Measurements from ENCODE around the gene UBE2L3.
"Not testable (repeated sequence)": the region's sequence is repeated elsewhere in the genome, so short reads cannot be mapped to it uniquely, and the experiment has no call there.

Gene UBE2L3

DNA sequence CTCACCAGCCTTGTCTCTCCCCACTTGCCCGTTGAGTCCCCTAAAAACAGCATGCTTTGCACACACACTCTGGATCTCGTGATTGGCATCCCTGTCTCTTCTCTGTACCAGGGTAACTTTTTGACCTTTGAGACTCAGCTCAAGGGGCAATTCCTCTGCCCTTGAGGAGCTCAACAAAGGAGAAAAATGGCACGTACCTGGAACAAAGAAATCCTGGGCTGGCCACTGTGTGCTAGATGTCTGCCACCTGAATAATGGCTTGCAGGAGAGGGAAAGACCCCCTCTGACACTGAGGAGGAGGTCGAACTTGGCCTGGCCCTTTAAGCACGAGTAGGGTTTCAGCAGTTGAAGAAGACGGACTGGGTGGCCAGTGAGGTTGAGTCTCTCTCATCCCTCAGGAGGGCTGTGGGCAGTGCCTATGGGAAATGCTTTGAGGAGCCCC is 5.8 kb downstream of the UBE2L3 start:
- no peak for DNase-seq

DNA sequence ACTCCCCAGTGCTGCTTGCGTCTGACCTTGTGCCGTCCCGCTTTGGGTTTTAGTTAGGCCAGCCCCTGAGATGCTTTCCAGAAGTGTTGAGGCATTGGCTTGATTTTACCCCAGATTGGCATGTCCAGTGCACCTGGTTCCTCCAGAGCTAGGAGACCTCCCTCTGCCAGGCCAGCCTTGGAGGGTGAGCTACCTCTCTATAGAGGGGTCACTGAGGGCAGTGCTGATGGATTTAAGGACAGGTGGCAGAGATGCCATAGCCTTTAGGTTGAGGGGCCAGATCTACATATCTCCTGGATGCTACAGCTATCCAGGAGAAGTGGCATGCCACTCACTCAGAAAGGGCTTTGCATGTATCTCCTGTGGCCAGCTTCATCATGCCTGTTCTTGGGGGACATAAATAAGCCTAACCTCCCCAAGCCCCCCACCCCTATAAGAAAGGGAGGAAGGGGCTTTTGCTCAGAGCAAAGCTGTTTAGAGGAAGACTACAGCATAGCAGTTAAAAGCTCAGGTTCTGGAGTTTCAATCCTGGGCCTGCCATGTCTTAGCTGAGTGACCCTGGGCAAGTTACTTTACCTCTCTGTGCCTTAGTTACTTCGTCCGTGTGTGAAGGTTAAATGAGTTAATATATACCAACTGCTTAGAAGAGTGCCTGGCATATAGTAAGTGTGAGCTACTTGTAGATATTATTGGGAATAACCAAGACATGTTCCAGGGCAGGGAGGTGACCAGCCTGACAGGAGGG is 6.4 kb downstream of the UBE2L3 start:
- DNase-seq: no peak

DNA sequence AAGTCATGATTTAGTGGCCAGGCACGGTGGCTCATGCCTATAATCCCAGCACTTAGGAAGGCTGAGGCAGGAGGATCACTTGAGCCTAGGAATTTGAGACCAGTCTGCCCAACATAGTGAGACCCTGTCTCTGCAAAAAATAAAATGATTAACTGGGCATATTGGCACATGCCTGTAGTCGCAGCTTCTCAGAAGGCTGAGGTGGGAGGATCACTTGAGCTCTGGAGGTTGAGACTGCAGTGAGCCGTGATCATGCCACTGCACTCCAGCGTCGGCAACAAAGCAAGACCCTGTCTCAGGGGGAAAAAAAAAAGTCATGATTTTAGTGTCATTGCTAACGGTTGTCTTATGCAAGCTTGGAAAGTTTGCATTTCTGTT is 11.9 kb downstream of the UBE2L3 start:
- DNase-seq: no peak

DNA sequence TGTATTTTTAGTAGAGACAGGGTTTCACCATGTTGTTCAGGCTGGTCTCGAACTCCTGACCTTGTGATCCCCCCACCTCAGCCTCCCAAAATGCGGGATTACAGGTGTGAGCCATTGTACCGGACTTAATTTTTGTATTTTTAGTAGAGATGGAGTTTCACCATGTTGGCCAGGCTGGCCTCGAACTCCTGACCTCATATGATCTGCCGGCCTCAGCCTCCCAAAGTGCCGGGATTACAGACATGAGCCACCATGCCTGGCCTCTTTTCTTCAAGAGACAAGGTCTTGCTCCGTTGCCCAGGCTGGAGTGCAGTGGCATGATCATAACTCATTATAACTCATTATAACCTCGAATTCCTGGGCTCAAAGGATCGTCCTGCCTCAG is 13.1 kb downstream of the UBE2L3 start:
- not testable (repeated sequence) for DNase-seq

DNA sequence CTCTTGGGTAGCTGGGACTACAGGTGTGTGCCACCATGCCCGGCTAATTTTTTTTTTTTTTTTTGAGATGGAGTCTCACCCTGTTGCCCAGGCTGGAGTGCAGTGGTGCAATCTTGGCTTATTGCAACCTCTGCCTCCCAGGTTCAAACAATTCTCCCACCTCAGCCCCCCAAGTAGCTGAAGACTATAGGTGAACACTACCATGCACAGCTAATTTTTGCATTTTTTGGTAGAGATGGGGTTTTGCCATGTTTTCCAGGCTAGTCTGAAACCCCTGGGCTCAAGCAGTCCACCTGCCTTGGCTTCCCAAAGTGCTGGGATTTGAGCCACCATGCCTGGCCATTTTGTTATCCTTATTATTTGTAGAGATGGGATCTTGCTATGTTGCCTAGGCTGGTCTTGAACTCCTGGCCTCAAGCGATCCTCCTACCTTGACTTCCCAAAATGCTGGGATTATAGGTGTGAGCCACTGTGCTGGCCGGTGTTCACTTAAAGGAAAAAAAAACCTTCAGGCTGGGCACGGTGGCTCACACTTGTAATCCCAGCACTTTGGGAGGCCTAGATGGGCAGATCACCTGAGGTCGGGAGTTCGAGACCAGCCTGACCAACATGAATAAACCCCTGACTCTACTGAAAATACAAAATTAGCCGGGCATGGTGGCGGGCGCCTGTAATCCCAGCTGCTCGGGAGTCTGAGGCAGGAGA is 13.6 kb downstream of the UBE2L3 start:
- DNase-seq: not testable (repeated sequence)

DNA sequence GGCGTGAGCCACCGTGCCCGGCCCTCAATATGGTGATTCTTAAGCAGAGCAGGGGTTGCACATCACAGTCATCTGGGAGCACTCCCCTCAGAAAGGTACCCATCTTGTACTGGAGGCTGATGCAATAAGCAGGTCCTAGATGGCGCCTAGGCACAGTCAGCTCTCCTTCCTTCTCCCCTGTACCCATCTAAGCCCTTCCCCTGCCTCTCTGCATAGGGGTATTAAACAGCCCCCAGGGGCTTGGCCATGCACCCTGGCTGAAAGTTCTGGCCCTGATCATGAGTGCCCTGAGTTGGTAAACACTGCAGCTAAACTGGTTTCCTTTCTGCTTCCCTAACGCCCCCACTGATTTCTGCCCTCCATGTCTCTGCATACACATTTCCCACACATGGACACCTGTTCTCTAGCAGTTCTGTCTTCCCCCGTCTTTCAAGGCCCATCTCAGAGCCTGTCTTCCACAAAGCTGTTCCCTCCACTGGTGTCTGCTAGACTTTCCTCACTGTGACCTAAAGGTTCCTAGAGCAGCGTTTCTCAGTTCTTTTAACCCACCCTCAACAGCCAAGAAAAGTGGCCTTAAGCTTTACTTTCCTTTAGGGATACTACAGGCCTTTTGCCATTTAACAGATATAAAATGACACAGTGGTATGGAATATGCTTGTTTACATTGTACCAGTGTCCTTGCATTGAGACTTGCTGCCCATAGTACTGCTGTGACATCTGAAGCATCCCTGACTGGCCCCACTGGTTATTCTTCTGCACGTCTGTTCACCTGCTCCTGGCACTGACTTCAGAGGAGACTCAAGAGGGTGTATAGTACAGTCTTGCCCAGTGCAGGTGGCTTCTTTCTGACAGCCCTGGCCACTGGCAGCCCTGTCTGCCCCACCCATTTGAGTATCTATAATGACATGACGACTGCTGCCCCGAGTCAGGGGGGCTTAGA is 15.6 kb downstream of the UBE2L3 start:
- DNase-seq: no peak

DNA sequence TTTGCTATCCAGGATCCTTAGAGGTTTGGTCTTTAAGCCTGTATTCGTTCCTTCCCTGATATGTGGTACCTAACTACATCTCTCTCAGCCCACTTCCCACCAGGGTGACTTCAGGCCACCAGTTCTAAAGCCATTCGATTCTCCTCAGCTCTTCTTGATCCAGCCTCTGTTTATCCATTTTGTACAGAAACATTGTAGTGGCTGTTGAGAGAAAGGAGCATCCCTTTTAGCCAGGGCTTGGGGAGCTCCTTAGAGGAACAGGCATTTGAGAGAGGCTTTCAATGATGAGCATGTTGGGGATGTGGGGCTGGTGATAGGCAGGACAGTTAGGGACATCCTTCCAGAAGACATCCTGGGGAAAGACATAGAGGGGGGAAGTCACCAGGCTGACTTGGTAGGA is 17.9 kb downstream of the UBE2L3 start:
- no peak for DNase-seq

DNA sequence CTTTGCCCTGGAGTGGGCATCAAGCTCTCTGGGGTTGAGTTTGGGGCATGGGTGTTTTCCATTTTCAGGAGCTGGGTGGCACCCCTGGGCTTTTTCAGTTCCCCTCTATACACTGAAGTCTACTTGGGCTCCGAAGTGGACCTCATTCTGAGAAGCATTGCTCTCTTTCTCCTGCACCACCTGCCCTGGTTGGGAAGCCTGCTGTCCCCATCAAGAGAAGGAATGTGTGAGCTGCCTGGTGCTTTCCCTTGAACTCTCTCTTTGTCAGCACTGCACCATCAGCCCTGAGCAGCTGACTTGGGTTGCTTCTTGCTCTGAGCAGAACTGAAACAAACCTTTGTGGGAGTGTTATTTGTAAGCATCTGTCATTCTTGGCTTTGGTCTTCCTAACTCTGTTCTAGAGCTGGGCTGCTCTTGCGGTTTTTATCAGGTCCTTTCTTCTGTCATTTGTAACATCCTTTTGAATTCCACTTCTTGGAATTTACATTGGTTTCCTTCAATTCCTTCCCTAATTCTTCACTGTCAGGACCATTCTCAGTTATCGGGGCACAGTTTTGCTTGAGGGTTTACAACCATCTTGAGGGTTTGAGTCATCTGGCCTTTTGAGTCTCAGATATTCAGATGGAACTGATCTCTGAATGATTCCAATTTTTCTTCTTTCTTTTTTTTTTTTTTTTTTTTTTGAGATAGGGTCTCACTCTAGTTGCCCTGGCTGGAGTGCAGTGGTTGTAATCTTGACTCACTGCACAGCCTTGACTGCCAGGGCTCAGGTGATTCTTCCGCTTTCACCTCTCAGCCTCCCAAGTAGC is 20.5 kb downstream of the UBE2L3 start:
- peak; percentile 11 to 12 for DNase-seq

DNA sequence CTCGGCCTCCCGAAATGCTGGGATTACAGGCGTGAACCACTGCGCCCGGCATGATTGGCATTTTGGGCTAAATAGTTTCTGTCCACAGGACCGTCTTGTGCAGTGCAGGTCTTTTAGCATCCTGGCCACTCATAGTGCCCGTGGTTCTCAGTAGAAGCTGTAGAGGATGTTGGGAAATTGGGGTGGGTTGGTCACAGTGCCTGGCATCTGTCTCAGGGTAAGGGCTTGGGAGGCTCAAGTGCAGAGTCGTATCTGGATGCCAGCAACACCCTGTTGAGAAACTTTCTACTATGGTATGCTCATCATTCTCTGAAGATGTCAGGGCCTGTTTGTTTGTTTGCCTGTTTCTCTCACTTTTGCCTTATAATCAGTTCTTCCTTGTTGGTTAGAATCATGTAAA is 21.9 kb downstream of the UBE2L3 start:
- no peak for DNase-seq

DNA sequence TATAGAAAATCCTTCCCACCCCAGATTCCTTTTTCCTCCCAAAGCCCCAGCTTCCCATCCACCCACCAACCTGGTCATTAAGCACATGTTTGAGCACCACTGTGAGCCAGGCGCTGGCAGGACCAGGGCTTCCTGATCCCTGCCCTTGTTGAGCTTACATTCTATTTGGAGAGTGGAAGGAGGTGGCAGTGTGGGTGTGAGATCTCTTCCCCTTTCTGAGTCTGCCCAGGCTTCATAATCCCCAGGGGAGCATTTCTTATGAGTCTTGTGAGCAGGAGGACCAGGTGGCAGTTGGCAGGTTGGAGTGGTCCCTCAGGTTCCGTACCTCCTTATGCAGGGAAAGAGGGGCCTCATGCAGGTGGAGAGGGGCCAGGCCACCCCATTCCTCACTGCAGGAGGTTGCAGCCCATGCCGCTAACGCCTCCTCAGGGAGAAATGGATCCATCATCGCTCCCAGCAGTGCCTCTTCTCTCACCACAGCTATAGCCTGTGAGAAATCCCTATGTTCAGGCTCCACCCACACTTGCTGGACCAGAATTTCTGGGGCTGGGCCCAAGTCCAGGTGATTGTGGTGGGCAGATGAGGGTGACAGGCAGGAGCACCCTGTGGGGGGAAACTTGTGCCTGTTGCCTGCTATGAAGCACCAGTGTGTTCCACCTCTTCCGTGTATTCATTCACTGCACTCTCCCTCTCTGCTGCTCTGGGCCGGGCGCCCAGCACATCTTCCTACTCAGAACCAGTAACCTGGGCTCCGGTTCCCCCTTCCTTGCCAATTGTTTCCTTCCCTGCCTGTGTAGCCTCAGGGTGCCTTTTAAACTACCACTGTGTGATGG is 23.5 kb downstream of the UBE2L3 start:
- no peak for DNase-seq

DNA sequence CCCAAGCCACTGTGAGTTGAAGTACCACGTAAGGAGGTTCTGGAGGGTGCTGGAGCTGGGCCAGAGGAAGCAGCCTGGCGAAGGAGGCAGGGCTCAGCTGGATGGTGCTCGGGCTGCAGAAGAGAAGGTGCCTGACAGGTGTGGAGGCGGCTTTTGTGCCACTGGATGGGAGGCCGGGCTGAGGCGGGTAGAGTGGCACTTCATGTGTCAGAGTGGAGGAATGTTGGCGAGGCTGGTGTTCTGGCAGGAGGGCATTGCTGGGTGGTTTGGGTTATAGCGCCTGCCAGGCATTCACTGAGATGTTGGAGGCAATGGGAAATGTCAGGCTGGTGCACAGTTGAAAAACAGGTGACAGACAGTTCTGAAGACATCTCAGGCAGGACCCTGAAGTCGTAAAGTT is 24.2 kb downstream of the UBE2L3 start:
- DNase-seq: no peak

DNA sequence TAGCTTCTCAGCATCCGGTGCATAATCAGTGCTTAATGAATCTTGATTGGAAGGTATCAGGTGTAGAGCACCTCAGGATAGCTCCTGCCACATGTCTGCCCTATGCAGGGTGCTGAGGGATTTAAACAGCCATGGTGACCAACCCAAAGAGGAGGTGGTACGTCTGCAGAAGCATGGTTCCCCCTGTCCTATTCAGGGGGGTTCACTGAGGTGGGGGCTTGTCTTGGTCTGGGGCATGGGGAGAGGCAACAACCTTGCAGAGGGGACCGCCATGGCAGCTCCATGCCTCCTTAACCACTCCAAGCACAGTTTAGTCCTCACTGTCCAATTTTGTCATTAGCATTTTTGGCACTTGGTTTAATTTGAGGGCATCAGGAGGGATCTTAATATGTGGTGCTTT is 24.9 kb downstream of the UBE2L3 start:
- no peak for DNase-seq

DNA sequence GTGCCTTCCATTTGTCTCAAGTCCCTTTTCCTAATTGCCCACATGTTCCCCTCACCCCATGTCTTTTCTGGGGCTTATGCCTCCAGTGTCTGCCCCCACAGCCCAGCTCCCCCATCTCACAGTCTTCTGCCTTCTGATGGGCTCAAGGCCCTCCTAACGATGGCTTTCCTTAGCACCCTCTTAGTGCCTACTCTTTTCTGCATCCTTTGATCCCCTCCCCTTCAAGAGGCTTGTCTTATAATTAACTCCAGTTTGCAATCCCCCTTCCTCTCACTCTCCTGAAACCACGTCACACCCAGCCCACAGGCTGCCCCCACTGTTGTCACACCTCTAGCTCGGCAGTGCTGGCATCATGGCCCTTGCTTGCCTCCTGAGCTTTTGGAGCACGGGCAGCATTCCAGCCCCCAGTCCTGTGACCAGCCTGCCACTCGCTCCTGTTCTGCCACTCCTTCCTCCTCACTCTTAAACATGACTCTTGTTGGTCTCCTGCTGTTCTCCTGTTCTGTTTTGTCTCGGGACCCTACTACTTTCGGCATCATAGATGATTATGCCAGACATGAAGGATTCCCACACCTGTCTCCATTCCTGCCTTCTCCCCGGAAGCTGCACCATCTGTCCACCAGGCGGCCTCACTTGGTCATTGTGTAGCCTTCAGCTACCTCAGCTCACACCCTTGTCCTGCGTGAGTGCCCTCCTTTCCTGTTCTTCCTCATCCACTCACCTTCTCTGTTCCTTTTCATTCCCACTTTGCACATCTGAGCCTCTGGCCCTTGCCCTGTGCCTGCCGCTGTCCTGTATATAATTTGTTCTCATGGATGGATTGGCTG is 26.1 kb downstream of the UBE2L3 start:
- no peak for DNase-seq

DNA sequence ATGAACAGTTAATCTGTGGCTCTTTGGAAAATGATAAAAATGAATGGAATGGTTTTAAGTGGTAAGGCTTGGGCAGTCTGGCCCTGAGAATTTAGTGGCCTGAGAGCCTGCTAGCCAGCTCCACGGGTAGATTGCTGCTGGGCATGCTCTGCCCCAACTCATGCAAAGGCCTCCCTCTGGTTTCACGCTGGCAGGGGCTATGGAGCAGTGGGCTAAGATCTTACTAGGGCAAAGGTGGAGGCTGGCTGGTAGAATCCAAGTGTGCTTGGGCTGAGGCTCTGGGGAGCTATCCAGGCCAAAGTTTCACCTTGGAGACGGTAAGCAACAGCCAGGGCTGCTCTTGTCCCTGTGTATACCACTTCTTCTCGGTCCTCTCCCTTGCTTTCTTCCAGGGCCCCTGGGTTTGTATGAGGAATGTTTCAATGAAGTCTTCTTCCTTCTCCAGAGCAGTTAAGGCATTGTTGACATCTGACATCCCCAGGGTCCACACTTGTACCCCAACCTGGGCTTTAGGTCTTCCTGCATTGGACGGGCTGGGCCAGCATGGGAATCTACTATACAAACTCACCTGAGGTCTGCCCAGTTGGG is 27.4 kb downstream of the UBE2L3 start:
- no peak for DNase-seq

DNA sequence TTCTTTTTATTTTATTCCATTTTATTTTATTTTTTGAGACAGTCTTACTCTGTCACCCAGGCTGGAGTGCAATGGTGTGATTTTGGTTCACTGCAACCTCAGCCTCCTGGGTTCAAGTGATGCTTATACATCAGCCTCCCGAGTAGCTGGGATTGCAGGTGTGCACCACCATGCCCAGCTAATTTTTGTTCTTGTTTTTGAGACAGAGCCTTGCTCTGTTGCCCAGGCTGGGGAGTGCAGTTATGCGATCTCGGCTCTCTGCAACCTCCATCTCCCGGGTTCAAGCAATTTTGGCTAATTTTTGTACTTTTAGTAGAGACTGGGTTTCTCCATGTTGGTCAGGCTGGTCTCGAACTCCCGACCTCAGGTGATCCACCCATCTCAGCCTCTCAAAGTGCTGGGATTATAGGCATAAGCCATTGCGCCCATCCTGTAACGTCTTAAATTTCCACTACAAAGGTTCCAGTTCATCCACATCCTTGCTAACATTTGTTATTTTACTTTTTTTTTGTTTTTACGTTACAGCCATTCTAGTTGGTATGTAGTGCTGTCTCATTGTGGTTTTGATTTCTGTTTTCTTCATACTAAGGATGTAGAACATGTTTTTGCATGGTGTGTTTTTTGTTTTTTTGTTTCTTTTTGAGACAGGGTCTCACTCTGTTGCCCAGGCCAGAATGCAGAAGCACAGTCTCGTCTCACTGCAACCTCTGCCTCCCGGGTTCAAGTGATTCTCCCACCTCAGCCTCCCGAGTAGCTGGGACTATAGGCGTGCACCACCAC is 29.0 kb downstream of the UBE2L3 start:
- DNase-seq: not testable (repeated sequence)

DNA sequence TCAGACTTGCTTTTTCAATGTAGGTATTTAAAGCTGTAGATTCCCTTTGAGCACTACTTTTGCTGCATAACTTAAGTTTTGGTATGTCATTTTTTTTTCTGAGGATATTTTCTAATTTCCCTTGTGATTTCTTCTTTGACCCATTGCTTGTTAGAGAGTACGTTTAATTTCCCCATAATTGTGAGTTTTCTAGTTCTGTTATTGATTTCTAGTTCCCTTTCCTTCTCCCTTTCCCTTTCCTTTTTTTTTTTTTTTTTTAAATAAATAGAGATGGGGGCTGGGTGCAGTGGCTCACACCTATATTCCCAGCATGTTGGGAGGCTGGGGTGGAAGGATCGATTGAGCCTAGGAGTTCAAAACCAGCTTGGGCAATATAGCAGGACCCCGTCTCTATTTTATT is 30.8 kb downstream of the UBE2L3 start:
- DNase-seq: no peak

DNA sequence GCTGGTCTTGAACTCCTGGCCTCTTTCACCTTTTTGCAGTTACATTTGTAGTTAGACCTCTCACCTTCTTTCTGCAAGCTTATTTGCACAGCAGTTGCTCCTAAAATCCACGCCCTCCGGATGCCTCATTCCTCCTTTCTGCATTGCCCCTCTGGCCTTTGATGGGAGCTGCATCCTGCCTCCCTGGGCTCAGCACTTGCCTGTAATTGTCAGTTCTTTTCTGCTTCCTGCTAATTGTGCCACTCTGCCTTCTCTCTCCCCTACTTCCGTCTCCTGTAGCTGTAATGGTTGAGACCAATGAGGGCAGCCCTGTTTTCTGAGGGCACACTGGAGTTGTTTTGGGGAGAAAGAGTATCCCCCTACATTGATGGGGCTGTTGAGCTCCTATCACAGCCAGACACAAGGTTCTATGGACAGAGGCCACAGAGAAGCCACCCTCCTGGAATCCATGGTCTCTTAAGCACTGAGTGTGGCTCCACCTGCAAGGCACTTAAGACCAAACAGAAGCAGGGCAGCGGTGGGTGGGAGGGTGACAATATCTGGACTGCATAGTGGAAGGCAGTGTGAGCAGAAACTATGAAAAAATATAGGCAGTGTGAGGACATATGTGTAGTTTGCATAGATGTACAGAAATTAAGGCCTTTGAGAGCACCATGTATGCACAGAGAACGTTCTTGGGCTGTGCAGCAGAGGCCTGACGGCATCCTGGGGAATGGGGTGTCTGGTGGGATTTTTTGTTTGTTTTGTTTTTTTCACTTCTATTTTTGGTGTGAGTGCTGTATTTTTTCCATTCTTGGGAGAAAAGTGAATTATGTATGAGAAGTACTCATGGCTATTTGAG is 31.8 kb downstream of the UBE2L3 start:
- no peak for DNase-seq

DNA sequence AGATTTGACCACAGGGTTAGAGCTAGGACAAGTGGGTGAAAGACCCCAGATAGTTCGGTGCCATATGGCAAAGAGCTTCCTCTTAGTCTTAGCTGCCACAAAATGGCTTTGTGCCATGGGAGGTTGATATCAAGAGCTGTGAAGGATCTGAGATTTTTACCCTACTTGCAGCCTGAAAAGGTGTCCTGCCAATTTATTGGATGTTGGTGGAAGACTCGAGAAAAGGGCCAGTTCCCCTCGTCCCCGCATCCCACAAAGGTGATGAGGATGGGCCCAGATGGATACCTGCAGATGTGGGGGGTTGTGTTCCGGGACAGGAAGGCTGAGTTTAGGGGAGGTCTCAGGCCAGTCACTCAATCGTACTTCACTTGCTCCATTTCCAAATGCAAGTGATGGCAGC is 35.1 kb downstream of the UBE2L3 start:
- no peak for DNase-seq

DNA sequence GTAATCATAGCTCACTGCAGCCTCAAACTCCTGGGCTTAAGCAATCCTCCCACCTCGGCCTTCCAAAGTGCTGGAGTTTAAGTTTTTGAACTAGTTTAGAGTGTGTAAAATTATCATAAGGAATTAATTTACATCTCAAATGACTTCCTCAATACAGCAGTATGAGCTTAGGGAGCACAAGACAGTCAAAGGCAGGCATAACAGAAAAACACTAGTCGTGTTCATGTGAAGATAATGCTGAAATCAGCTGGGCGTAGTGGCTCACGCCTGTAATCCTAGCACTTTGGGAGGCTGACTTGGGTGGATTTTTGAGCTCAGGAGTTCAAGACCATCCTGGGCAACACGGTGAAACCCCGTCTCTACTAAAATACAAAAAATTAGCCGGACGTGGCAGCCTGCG is 36.5 kb downstream of the UBE2L3 start:
- DNase-seq: no peak
